IPS-18a (cell line): Measurements from ENCODE around the gene RADIL.

Experiments
- H3K27ac ChIP-seq: one replicate; pipeline ENCODE4 v1.5.1; 2013; ENCODE audit warnings: low read length
- H3K27me3 ChIP-seq: one replicate; pipeline ENCODE4 v1.6.1; 2013; ENCODE audit warnings: mild to moderate bottlenecking, low read length; ENCODE audit not compliant: control insufficient read depth, insufficient read depth
- H3K36me3 ChIP-seq: one replicate; pipeline ENCODE4 v1.6.1; 2013; ENCODE audit warnings: low read depth, low read length; ENCODE audit not compliant: control insufficient read depth
- H3K4me1 ChIP-seq: one replicate; pipeline ENCODE4 v1.6.1; 2013; ENCODE audit warnings: low read depth, low read length; ENCODE audit not compliant: control insufficient read depth
- H3K4me3 ChIP-seq: one replicate; pipeline ENCODE4 v1.5.1; 2013; ENCODE audit warnings: low read length
- H3K9ac ChIP-seq: one replicate; pipeline ENCODE4 v1.6.1; 2013; ENCODE audit warnings: mild to moderate bottlenecking, low read length, moderate library complexity
- H3K9me3 ChIP-seq: one replicate; pipeline ENCODE4 v1.6.1; 2013; ENCODE audit warnings: low read depth, low read length; ENCODE audit not compliant: control insufficient read depth

RADIL gene

GRCh38 chr7:4768597-4769569 is 114.6 kb downstream of the RADIL start:
- Histone ChIP-seq H3K27me3 (no peaks in the 10 kb centered on the region), H3K4me3 (no peak overlapping the region), H3K27ac (no peak overlapping the region), H3K4me1 (no peaks in the 10 kb centered on the region), H3K9ac (no peak overlapping the region), H3K36me3 (peaks cover 2% of the 10 kb centered on the region), H3K9me3 (no peaks in the 10 kb centered on the region)

GRCh38 chr7:4766666-4767519 is 116.6 kb downstream of the RADIL start:
- Histone ChIP-seq H3K9ac (no peak overlapping the region), H3K27me3 (no peaks in the 10 kb centered on the region), H3K9me3 (no peaks in the 10 kb centered on the region), H3K27ac (no peak overlapping the region), H3K4me3 (no peak overlapping the region), H3K4me1 (no peaks in the 10 kb centered on the region), H3K36me3 (peaks cover 9% of the 10 kb centered on the region)

DNA sequence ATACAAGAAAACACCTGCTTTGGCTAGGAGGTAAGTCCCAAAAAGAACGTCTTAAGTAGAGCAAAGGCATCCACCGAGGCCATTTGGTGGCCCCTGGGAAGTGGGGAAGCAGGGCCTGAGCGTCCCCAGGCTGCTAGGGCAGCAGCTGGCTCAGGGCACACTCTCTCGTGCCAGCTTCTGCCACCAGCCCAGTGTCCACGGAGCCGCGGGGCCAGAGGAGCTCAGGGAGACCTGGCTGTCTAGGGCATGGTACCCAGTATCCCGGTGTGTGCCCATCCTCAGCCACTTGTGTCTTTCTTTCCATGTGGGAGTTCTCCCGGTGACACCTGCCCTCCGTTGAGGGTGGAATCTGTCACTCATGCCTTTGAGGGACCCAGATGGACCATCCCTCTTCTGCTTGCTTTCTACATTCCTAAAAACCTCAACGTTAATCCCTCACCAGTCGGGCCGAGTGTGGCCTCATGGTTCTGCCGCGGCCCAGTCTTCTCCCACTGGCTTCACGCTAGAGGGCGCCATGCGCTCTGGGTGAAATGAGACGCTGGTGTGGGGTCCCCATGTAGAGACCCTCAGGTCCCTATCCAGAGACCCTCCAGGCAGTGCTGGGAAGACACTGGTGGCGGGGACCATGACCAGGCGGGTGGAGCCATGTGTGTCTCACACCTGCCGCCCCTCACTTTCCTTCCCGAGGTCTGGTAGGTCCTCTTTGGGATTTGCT is 117.6 kb downstream of the RADIL start:
- Histone ChIP-seq H3K36me3 (peaks cover 9% of the 10 kb centered on the region), H3K27me3 (no peaks in the 10 kb centered on the region), H3K9ac (no peak overlapping the region), H3K4me1 (no peaks in the 10 kb centered on the region), H3K4me3 (no peak overlapping the region), H3K9me3 (no peaks in the 10 kb centered on the region), H3K27ac (no peak overlapping the region)

DNA sequence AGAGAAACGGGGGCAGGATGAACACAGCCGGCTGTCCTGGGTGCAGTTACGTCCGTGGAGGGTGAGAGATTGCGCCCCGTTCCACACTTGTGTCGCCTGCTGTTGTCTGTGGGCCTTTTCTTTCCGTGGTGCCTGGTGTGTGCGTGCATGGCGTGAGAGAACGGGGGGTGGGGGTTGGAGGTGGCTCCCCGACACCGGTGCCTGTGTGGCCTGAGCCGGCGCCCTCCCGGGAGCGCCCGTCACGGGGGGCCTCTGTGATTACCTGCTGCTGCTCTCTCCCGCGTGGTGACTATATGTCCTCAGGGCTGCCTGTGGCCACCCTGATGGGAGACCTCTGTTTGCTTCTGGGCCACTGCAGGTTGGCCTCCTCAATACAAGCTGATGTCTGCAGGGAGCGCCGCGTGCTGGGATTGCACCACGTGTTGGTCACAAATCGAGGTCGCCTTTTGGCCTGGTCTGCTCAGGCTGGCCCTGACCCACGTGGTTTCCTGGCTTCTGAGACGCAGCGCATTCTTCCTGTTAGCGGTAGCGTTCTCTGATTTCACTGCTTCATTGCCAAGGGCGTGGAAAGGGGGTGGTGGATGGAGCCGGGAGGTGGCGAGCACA is 119.0 kb downstream of the RADIL start:
- Histone ChIP-seq H3K4me1 (no peaks in the 10 kb centered on the region), H3K9ac (no peak overlapping the region), H3K27ac (no peak overlapping the region), H3K36me3 (peaks cover 9% of the 10 kb centered on the region), H3K27me3 (no peaks in the 10 kb centered on the region), H3K4me3 (no peak overlapping the region), H3K9me3 (no peaks in the 10 kb centered on the region)

GRCh38 chr7:4763794-4764185 is 119.7 kb downstream of the RADIL start:
- Histone ChIP-seq H3K36me3 (peaks cover 9% of the 10 kb centered on the region), H3K9ac (no peak overlapping the region)

GRCh38 chr7:4763091-4763793 is 120.3 kb downstream of the RADIL start:
- Histone ChIP-seq H3K9ac (no peak overlapping the region), H3K4me3 (no peak overlapping the region), H3K27me3 (no peaks in the 10 kb centered on the region), H3K36me3 (peaks cover 9% of the 10 kb centered on the region), H3K4me1 (no peaks in the 10 kb centered on the region), H3K27ac (no peak overlapping the region), H3K9me3 (no peaks in the 10 kb centered on the region)

More at GRCh38 chr7:4763794-4764185, 119.7 kb downstream of the RADIL start:
- Histone ChIP-seq H3K9me3 (no peaks in the 10 kb centered on the region), H3K4me3 (no peak overlapping the region), H3K27ac (no peak overlapping the region), H3K4me1 (no peaks in the 10 kb centered on the region), H3K27me3 (no peaks in the 10 kb centered on the region)

- Histone ChIP-seq H3K36me3 (peaks cover 9% of the 10 kb centered on the region), H3K9ac (no peak overlapping the region), H3K4me1 (no peaks in the 10 kb centered on the region), H3K27me3 (no peaks in the 10 kb centered on the region), H3K4me3 (no peak overlapping the region), H3K9me3 (no peaks in the 10 kb centered on the region), H3K27ac (no peak overlapping the region)
These were observed 121.1 kb downstream of the RADIL start for GRCh38 chr7:4762121-4763055.

DNA sequence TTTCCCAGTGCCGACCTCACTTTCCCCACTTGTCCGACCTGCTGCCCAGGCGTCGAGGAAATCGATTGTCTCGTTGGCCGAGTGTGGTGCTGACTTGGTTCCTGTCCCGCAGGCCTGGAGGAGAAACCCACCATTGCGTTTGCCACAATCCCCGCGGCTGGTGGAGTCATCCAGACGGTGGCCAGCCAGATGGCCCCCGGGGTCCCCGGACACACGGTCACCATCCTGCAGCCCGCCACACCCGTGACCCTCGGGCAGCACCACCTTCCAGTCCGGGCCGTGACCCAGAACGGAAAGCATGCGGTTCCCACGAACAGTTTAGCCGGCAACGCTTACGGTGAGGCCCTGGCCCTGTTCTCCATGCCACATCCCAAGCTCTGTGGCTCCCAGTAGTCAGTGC is 122.6 kb downstream of the RADIL start:
- Histone ChIP-seq H3K9me3 (no peaks in the 10 kb centered on the region), H3K9ac (no peak overlapping the region), H3K27me3 (no peaks in the 10 kb centered on the region), H3K27ac (no peak overlapping the region), H3K36me3 (peaks cover 9% of the 10 kb centered on the region), H3K4me3 (no peak overlapping the region), H3K4me1 (no peaks in the 10 kb centered on the region)

DNA sequence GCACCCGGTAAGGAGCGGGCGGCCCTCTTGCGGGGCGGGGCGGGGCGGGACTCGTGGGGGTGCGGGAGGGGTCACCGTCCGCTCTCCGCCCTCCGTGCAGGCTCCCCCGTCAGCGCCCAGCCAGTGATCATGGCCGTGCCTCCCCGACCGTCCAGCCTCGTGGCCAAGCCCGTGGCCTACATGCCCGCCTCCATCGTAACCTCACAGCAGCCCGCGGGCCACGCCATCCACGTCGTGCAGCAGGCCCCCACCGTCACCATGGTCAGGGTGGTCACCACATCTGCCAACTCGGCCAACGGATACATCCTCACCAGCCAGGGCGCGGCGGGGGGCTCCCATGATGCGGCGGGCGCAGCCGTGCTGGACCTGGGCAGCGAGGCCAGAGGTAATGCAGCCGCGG is 124.3 kb downstream of the RADIL start:
- no peaks in the 10 kb centered on the region for H3K4me1 ChIP-seq
- H3K4me3 ChIP-seq, result no peak overlapping the region
- no peak overlapping the region for H3K27ac ChIP-seq
- H3K27me3 ChIP-seq, result no peaks in the 10 kb centered on the region
- H3K36me3 ChIP-seq, result peaks cover 13% of the 10 kb centered on the region
- no peaks in the 10 kb centered on the region for H3K9me3 ChIP-seq
- H3K9ac ChIP-seq, result no peak overlapping the region

DNA sequence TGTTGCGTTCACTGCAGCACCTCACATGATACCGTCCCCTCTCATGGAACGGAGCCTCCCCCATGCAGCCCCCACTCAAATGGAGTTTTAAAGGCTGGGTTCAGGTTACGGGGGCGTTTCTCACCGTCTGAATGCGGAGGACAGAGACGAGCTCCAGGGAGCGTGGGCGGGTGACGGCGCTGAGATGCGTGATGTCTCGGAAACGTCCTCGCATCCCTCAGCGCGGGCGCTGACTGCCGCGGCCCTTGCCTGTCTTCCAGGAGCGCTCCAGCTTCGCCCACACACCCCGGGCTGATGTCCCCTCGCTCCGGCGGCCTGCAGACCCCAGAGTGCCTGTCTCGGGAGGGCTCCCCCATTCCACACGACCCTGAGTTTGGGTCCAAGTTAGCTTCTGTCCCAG is 124.7 kb downstream of the RADIL start:
- no peaks in the 10 kb centered on the region for H3K27me3 ChIP-seq
- H3K4me3 ChIP-seq, result no peak overlapping the region
- no peaks in the 10 kb centered on the region for H3K9me3 ChIP-seq
- H3K27ac ChIP-seq, result no peak overlapping the region
- no peaks in the 10 kb centered on the region for H3K4me1 ChIP-seq
- H3K36me3 ChIP-seq, result peaks cover 11% of the 10 kb centered on the region
- no peak overlapping the region for H3K9ac ChIP-seq
